DOHH2 (cell line): Measurements from ENCODE around the gene DAZAP1.

Experiments used
- CTCF ChIP-seq: fragments of 200-600 bp; sonication (generic); IDR thresholded peaks from one replicate; pipeline ENCODE4 v1.5.1; 2014; ENCODE audit warnings: antibody characterized with exemption, mild to moderate bottlenecking, low read depth, low read length; ENCODE audit not compliant: poor library complexity, severe bottlenecking
- EZH2phosphoT487 ChIP-seq: fragments of 200-600 bp; sonication (generic); IDR thresholded peaks from 2 replicates; pipeline ENCODE4 v1.6.1; 2017; ENCODE audit warnings: borderline replicate concordance, mild to moderate bottlenecking, antibody characterized with exemption, low read length, moderate library complexity, mixed read lengths

GRCh38 chr19:1394252-1395193 lies 12.9 kb upstream of the DAZAP1 start:
- TF ChIP-seq CTCF (no peak), EZH2phosphoT487 (no peak)
